BJ (cell line): Measurements from ENCODE around the gene SMARCA2. TPM values are rescaled to one million over a fixed set of nuclear protein-coding genes. Genes with fewer than 3 reads are reported as not detected.

ENCODE experiments used
- CTCF ChIA-PET: fragments of 350-600 bp; formaldehyde crosslinking; extraction: SDS; loops from one replicate; lab custom pipeline; 2021; ENCODE audit warnings: antibody characterized with exemption, inconsistent platforms; lab: Yijun Ruan, JAX
- POLR2A ChIA-PET: fragments of 300-600 bp; sonication (Branson Sonifier 250); formaldehyde crosslinking; extraction: SDS; loops from one replicate; lab custom pipeline; 2021; ENCODE audit warnings: antibody characterized with exemption; lab: Charles Lee
- DNase-seq: peaks from one replicate; pipeline ENCODE4 v3.0.0-alpha.2; 2011; ENCODE audit warnings: low read depth
- H3K27me3 ChIP-seq: 2 replicates; pipeline ENCODE4 v1.6.0; 2011; ENCODE audit warnings: low read length; ENCODE audit not compliant: control insufficient read depth, insufficient read depth
- H3K36me3 ChIP-seq: 2 replicates; pipeline ENCODE4 v1.5.1; 2011; ENCODE audit warnings: low read length; ENCODE audit not compliant: control insufficient read depth, insufficient read depth
- H3K4me3 ChIP-seq: 2 replicates; pipeline ENCODE4 v1.5.1; 2011; ENCODE audit warnings: low read depth, mild to moderate bottlenecking, control low read depth, low read length
- polyA plus RNA-seq: library from polyadenylated mRNA; depleted of rRNA; stranded (reverse); fragments of >200 nt; gene quantifications from 2 replicates; pipeline ENCODE4 v1.2.3, GENCODE V29; 2011
- TF ChIP-seq, protein P1 (sequence below): IDR thresholded peaks from 2 replicates; pipeline ENCODE4 v1.5.1; 2011; ENCODE audit warnings: low read depth, mild to moderate bottlenecking, control low read depth, inconsistent platforms, low read length, moderate library complexity; ENCODE audit not compliant: insufficient read depth

Gene SMARCA2
- polyA plus RNA-seq, 1 experiment = 67.4 TPM

- no peak for DNase-seq
- Histone ChIP-seq H3K27me3 (no peaks in the 10 kb centered on the region), H3K4me3 (no peak overlapping the region), H3K36me3 (no peaks in the 10 kb centered on the region)
- TF ChIP-seq, protein P1, sequence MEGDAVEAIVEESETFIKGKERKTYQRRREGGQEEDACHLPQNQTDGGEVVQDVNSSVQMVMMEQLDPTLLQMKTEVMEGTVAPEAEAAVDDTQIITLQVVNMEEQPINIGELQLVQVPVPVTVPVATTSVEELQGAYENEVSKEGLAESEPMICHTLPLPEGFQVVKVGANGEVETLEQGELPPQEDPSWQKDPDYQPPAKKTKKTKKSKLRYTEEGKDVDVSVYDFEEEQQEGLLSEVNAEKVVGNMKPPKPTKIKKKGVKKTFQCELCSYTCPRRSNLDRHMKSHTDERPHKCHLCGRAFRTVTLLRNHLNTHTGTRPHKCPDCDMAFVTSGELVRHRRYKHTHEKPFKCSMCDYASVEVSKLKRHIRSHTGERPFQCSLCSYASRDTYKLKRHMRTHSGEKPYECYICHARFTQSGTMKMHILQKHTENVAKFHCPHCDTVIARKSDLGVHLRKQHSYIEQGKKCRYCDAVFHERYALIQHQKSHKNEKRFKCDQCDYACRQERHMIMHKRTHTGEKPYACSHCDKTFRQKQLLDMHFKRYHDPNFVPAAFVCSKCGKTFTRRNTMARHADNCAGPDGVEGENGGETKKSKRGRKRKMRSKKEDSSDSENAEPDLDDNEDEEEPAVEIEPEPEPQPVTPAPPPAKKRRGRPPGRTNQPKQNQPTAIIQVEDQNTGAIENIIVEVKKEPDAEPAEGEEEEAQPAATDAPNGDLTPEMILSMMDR = no peak
- ChIA-PET CTCF (interaction anchor here (0.9 to 1.5 kb wide), 3 partner anchors 28 to 812 kb away, joined by 3 to 4 read pairs (median 3); no protein-coding TSS in a partner anchor), POLR2A (no interaction called here)
These were observed 12.5 kb downstream of the SMARCA2 start for GRCh38 chr9:2027543-2028160.

DNA sequence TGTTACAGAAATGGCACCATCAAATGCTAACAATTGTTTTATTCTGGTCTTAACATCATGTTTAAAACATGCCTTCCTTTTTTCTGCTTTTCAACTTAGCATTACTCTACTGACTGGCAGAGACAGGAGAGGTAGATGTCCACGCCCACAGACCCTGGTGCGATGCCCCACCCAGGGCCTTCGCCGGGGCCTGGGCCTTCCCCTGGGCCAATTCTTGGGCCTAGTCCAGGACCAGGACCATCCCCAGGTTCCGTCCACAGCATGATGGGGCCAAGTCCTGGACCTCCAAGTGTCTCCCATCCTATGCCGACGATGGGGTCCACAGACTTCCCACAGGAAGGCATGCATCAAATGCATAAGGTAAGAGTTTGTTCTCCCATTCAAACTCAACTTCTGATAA lies 13.7 kb downstream of the SMARCA2 start:
- Histone ChIP-seq H3K36me3 (peaks cover 3% of the 10 kb centered on the region), H3K4me3 (no peak overlapping the region), H3K27me3 (no peaks in the 10 kb centered on the region)
- ChIA-PET POLR2A (no interaction called here), CTCF (no interaction called here)
- no peak for DNase-seq
- TF ChIP-seq, protein P1 = no peak

- POLR2A ChIA-PET = no interaction called here
- TF ChIP-seq, protein P1 = no peak
- CTCF ChIA-PET = no interaction called here
These were observed 14.6 kb downstream of the SMARCA2 start for GRCh38 chr9:2029666-2030170.

GRCh38 chr9:2032234-2032633 lies 17.1 kb downstream of the SMARCA2 start:
- H3K27me3 ChIP-seq = no peaks in the 10 kb centered on the region
- H3K36me3 ChIP-seq = peaks cover 6% of the 10 kb centered on the region
- TF ChIP-seq, protein P1 = no peak
- ChIA-PET CTCF (no interaction called here), POLR2A (no interaction called here)
- no peak overlapping the region for H3K4me3 ChIP-seq
- DNase-seq = no peak

More at GRCh38 chr9:2029666-2030170, 14.6 kb downstream of the SMARCA2 start:
- H3K36me3 ChIP-seq = peaks cover 6% of the 10 kb centered on the region
- no peak for DNase-seq
- no peaks in the 10 kb centered on the region for H3K27me3 ChIP-seq
- H3K4me3 ChIP-seq = no peak overlapping the region

GRCh38 chr9:2036844-2037243 lies 21.7 kb downstream of the SMARCA2 start:
- ChIA-PET CTCF (interaction anchor here (0.8 kb wide), 1 partner anchor 70 kb away, joined by 3 read pairs; no protein-coding TSS in a partner anchor), POLR2A (no interaction called here)
- peaks cover 12% of the 10 kb centered on the region for H3K36me3 ChIP-seq
- no peak for DNase-seq
- TF ChIP-seq, protein P1 = no peak
- H3K4me3 ChIP-seq = no peak overlapping the region
- no peaks in the 10 kb centered on the region for H3K27me3 ChIP-seq
